B cell (primary cell): Measurements from ENCODE around the gene PIH1D1. TPM values are rescaled to one million over a fixed set of nuclear protein-coding genes. Genes with fewer than 3 reads are reported as not detected.
A peak's percentile ranks its signal among the peaks of the same experiment; 100 is the strongest.

Source experiments
- ATAC-seq: fragments of 200-7000 bp; cut with Tn5 transposase; one replicate; pipeline ENCODE4 v1.10.0; 2021; ENCODE audit warnings: low read depth, mild to moderate bottlenecking, moderate number of reproducible peaks, moderate library complexity
- CTCF ChIA-PET: fragments of 350-600 bp; sonication (Branson Sonifier 250); formaldehyde crosslinking; loops from one replicate; lab custom pipeline; 2021; ENCODE audit warnings: antibody characterized with exemption, inconsistent platforms; lab: Charles Lee
- POLR2A ChIA-PET: fragments of 350-600 bp; sonication (Branson Sonifier 250); formaldehyde crosslinking; loops from one replicate; lab custom pipeline; 2021; ENCODE audit warnings: antibody characterized with exemption; lab: Charles Lee
- DNase-seq: peaks from one replicate; pipeline ENCODE4 v3.0.0; 2013
- H2AFZ ChIP-seq: 2 replicates; pipeline ENCODE4 v1.6.1; 2012; ENCODE audit warnings: mild to moderate bottlenecking, low read depth, low read length; ENCODE audit not compliant: insufficient read depth, poor library complexity, severe bottlenecking
- H3K27ac ChIP-seq, 2 donors: 1 replicate in 1 of 2; 2 replicates in 1 of 2; pipeline ENCODE4 v1.5.1; 2012 to 2013; ENCODE audit warnings: low read length in 2 of 2, mild to moderate bottlenecking in 2 of 2, moderate library complexity in 1 of 2
- H3K27me3 ChIP-seq, 4 experiments: fragments of 200-600 bp in 1 of 4; sonication (generic) in 1 of 4; replicated peaks in 1 of 4; 1 replicate in 2 of 4; 2 replicates in 2 of 4; pipeline versions ENCODE4 v1.6.1 to v1.7.0; 2013 to 2016; ENCODE audit warnings: low read length in 3 of 4, mild to moderate bottlenecking in 2 of 4, mixed read lengths in 1 of 4, moderate library complexity in 1 of 4; ENCODE audit not compliant: insufficient read depth in 4 of 4, control insufficient read depth in 3 of 4; ENCODE audit errors: control extremely low read depth in 1 of 4
- H3K36me3 ChIP-seq, 2 experiments: replicated peaks in 1 of 2; 1 replicate in 1 of 2; 2 replicates in 1 of 2; pipeline versions ENCODE4 v1.6.1 to v1.7.1; 2013; ENCODE audit warnings: low read length in 1 of 2; ENCODE audit not compliant: insufficient read depth in 2 of 2, control insufficient read depth in 1 of 2; ENCODE audit errors: control extremely low read depth in 1 of 2, extremely low read depth in 1 of 2
- H3K4me1 ChIP-seq, 2 donors: fragments of 200-600 bp in 1 of 2; sonication (generic) in 1 of 2; 1 replicate in 1 of 2; 2 replicates in 1 of 2; pipeline versions ENCODE4 v1.5.1 to v1.6.1; 2013 to 2017; ENCODE audit warnings: low read length in 2 of 2; ENCODE audit not compliant: control insufficient read depth in 2 of 2, insufficient read depth in 2 of 2
- H3K4me2 ChIP-seq: replicated peaks from 2 replicates; pipeline ENCODE3; 2012; ENCODE audit warnings: mild to moderate bottlenecking, low read depth, low read length; ENCODE audit not compliant: poor library complexity, severe bottlenecking
- H3K4me3 ChIP-seq, 5 experiments: fragments of 200-600 bp in 1 of 5; sonication (generic) in 1 of 5; 1 replicate in 3 of 5; 2 replicates in 2 of 5; pipeline versions ENCODE4 v1.5.1 to v1.7.0; 2011 to 2016; ENCODE audit warnings: low read length in 4 of 5, mild to moderate bottlenecking in 4 of 5, low read depth in 2 of 5, control low read depth in 1 of 5, moderate library complexity in 1 of 5; ENCODE audit not compliant: insufficient read depth in 1 of 5; ENCODE audit errors: control extremely low read depth in 1 of 5, extremely low read depth in 1 of 5
- H3K79me2 ChIP-seq: fragments of 200-600 bp; sonication (generic); one replicate; pipeline ENCODE4 v1.6.0; 2016; ENCODE audit warnings: low read length; ENCODE audit not compliant: control insufficient read depth, insufficient read depth
- H3K9ac ChIP-seq: fragments of 200-600 bp; sonication (generic); 2 replicates; pipeline ENCODE4 v1.6.1; 2017; ENCODE audit warnings: mild to moderate bottlenecking, low read length, moderate library complexity
- H3K9me3 ChIP-seq, 3 donors: one replicate each; pipeline versions ENCODE4 v1.6.1 to v1.7.1; 2013; ENCODE audit warnings: low read length in 2 of 3; ENCODE audit not compliant: control insufficient read depth in 2 of 3, insufficient read depth in 1 of 3; ENCODE audit errors: control extremely low read depth in 1 of 3
- H4K20me1 ChIP-seq: 2 replicates; pipeline ENCODE4 v1.6.0; 2012; ENCODE audit warnings: mild to moderate bottlenecking, low read length; ENCODE audit not compliant: insufficient read depth, control insufficient read depth, poor library complexity, severe bottlenecking
- H3K27ac Mint-ChIP-seq: one replicate; pipeline ENCODE4 v1.8.0; 2021; ENCODE audit warnings: mixed read lengths
- H3K27me3 Mint-ChIP-seq: one replicate; pipeline ENCODE4 v1.8.0; 2021; ENCODE audit warnings: mixed read lengths
- H3K4me1 Mint-ChIP-seq: one replicate; pipeline ENCODE4 v1.8.0; 2021; ENCODE audit warnings: mixed read lengths
- H3K4me3 Mint-ChIP-seq: one replicate; pipeline ENCODE4 v1.8.0; 2021; ENCODE audit warnings: mixed read lengths
- H3K9me3 Mint-ChIP-seq: one replicate; pipeline ENCODE4 v1.8.0; 2022; ENCODE audit warnings: mixed read lengths; ENCODE audit not compliant: insufficient read depth
- CTCF ChIP-seq: fragments of 200-600 bp; IDR thresholded peaks from one replicate; pipeline ENCODE4 v1.8.0; 2022; ENCODE audit warnings: antibody characterized with exemption, mild to moderate bottlenecking
- EZH2 ChIP-seq: IDR thresholded peaks from 2 replicates; pipeline ENCODE4 v1.6.1; 2012; ENCODE audit warnings: borderline replicate concordance, low read depth, mild to moderate bottlenecking, moderate library complexity, low read length; ENCODE audit not compliant: insufficient read depth, poor library complexity, severe bottlenecking
- WGBS: methylation state at CpG from one replicate; pipeline ENCODE4 v1.1.5; 2013; ENCODE audit warnings: missing lambda C conversion rate; ENCODE audit not compliant: insufficient coverage; 5-methylcytosine and 5-hydroxymethylcytosine counted together
- intact Hi-C: fragments of 100-400 bp; cut with micrococcal nuclease; formaldehyde crosslinking; loops from one replicate; pipeline ENCODE4 v1.10.0; 2022
- polyA plus RNA-seq: library from polyadenylated mRNA; depleted of rRNA; stranded (reverse); fragments of >200 nt; gene quantifications from 2 replicates; pipeline ENCODE4 v1.2.3, GENCODE V29; 2012
- total RNA-seq, 2 donors: library from RNA; stranded (reverse); fragments of 120-200 nt in 1 of 2; gene quantifications; 1 replicate in 1 of 2; 2 replicates in 1 of 2; pipeline versions ENCODE4 v1.2.3 to v1.2.4, GENCODE V29; 2013 to 2022

PIH1D1 gene
- total and polyA plus RNA-seq, 2 donors (not counting 1 experiment from before 2014, with no cell fraction given) = 158 to 184 TPM

- H3K4me3 ChIP-seq = no peak overlapping the region
- peak overlapping the region; percentile 98 for H3K27ac Mint-ChIP-seq
- peaks cover 0 to 17% (median 0%) of the 10 kb centered on the region in 3 donors for H3K9me3 ChIP-seq
- no peaks in the 10 kb centered on the region for H3K27me3 ChIP-seq
- peaks cover 22% of the 10 kb centered on the region for H3K79me2 ChIP-seq
- no peaks in the 10 kb centered on the region for H3K9me3 Mint-ChIP-seq
- peaks cover 54% of the 10 kb centered on the region for H3K4me1 Mint-ChIP-seq
- POLR2A ChIA-PET = interaction anchor here (0.6 to 3.5 kb wide), 10 partner anchors 8 to 136 kb away, joined by 3 to 57 read pairs (median 12); partner anchors contain the start of genes ALDH16A1, CD37, PIH1D1 and RPS11
- ATAC-seq (no peak), DNase-seq (no peak)
- peak overlapping the region; percentile 59 for H3K4me2 ChIP-seq
- intact Hi-C loops = loop anchor here (1.0 to 10.0 kb wide), 3 partner anchors 27 to 836 kb away; partner anchors contain the start of gene DBP
- no peaks in the 10 kb centered on the region for H4K20me1 ChIP-seq
- peaks cover 0 to 10% of the 10 kb centered on the region in 2 experiments for H3K36me3 ChIP-seq
- CTCF ChIA-PET = interaction anchor here (0.7 to 5.7 kb wide), 33 partner anchors 8 to 372 kb away, joined by 3 to 70 read pairs (median 4); partner anchors contain the start of genes ALDH16A1, CD37, GFY and KASH5
- TF ChIP-seq EZH2 = no peak
- TF ChIP-seq CTCF = no peak
- WGBS = 37% methylated on average over 5 of the region's 8 CpGs
- H3K4me3 Mint-ChIP-seq = peak overlapping the region; percentile 67
- no peak overlapping the region for H2AFZ ChIP-seq
- no peaks in the 10 kb centered on the region for H3K27me3 Mint-ChIP-seq
- H3K4me1 ChIP-seq = peaks cover 52 to 70% of the 10 kb centered on the region in 2 donors
- H3K27ac ChIP-seq = peak overlapping the region; percentile 96 to 98
- H3K9ac ChIP-seq = peak overlapping the region; percentile 45
Measured at GRCh38 chr19:49470615-49470978, 19.0 kb upstream of the PIH1D1 start.
